ENCODE results near the gene RHBDL3.

- TF ChIP-seq, protein P1, sequence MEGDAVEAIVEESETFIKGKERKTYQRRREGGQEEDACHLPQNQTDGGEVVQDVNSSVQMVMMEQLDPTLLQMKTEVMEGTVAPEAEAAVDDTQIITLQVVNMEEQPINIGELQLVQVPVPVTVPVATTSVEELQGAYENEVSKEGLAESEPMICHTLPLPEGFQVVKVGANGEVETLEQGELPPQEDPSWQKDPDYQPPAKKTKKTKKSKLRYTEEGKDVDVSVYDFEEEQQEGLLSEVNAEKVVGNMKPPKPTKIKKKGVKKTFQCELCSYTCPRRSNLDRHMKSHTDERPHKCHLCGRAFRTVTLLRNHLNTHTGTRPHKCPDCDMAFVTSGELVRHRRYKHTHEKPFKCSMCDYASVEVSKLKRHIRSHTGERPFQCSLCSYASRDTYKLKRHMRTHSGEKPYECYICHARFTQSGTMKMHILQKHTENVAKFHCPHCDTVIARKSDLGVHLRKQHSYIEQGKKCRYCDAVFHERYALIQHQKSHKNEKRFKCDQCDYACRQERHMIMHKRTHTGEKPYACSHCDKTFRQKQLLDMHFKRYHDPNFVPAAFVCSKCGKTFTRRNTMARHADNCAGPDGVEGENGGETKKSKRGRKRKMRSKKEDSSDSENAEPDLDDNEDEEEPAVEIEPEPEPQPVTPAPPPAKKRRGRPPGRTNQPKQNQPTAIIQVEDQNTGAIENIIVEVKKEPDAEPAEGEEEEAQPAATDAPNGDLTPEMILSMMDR (conservative IDR thresholded peaks at IDR 0.05; ENCODE audit: low read depth, low read length): no peak
- no peak for TF ChIP-seq EZH2 (IDR thresholded peaks at IDR 0.05; ENCODE audit: low read length, unreplicated experiment)
Measured at GRCh38 chr17:32285306-32285705, 19.7 kb downstream of the RHBDL3 start.
